SU-DHL-6 (cell line): ENCODE results near the gene FARSB.

ENCODE experiments used
- EZH2phosphoT487 ChIP-seq: fragments of 200-600 bp; sonication (generic), shearing (Covaris generic); conservative IDR thresholded peaks from 2 replicates; pipeline ENCODE4 v1.6.1; 2018; ENCODE audit warnings: mild to moderate bottlenecking, antibody characterized with exemption, low read length, moderate library complexity, mixed read lengths
- TF ChIP-seq, protein P1 (sequence below): fragments of 200-600 bp; sonication (generic); IDR thresholded peaks from one replicate; pipeline ENCODE4 v1.5.1; 2017; ENCODE audit warnings: antibody characterized with exemption, mild to moderate bottlenecking, low read length, moderate library complexity; ENCODE audit not compliant: insufficient read depth, poor library complexity, severe bottlenecking

DNA sequence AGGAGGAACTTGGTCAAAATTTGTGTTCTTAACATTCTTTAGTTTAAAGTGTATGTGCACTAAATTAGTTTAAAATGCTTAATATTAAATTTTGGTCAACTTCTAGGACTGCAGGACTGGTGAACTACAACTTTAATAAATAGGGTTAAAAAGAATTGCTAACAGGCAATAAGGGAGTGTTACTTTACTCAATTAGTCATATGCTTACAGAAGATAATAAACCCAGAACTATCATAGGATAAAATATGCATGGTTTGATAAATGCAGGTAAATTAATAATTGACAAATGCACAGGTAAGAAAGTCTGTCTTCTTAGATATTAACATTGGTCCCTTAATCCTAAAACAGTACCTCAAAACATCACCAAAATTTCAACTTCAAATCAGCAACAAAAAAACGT is 20.6 kb downstream of the FARSB start:
- TF ChIP-seq, protein P1, sequence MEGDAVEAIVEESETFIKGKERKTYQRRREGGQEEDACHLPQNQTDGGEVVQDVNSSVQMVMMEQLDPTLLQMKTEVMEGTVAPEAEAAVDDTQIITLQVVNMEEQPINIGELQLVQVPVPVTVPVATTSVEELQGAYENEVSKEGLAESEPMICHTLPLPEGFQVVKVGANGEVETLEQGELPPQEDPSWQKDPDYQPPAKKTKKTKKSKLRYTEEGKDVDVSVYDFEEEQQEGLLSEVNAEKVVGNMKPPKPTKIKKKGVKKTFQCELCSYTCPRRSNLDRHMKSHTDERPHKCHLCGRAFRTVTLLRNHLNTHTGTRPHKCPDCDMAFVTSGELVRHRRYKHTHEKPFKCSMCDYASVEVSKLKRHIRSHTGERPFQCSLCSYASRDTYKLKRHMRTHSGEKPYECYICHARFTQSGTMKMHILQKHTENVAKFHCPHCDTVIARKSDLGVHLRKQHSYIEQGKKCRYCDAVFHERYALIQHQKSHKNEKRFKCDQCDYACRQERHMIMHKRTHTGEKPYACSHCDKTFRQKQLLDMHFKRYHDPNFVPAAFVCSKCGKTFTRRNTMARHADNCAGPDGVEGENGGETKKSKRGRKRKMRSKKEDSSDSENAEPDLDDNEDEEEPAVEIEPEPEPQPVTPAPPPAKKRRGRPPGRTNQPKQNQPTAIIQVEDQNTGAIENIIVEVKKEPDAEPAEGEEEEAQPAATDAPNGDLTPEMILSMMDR, result no peak
- no peak for TF ChIP-seq EZH2phosphoT487
